Measurements from ENCODE around the gene IFFO2. TPM values are rescaled to one million over a fixed set of nuclear protein-coding genes. Genes with fewer than 3 reads are reported as not detected.
A peak's percentile ranks its signal among the peaks of the same experiment; 100 is the strongest.

The IFFO2 gene
- total and polyA plus RNA-seq, 2 experiments from 2014 or later: 0.71 to 7.5 TPM

DNA sequence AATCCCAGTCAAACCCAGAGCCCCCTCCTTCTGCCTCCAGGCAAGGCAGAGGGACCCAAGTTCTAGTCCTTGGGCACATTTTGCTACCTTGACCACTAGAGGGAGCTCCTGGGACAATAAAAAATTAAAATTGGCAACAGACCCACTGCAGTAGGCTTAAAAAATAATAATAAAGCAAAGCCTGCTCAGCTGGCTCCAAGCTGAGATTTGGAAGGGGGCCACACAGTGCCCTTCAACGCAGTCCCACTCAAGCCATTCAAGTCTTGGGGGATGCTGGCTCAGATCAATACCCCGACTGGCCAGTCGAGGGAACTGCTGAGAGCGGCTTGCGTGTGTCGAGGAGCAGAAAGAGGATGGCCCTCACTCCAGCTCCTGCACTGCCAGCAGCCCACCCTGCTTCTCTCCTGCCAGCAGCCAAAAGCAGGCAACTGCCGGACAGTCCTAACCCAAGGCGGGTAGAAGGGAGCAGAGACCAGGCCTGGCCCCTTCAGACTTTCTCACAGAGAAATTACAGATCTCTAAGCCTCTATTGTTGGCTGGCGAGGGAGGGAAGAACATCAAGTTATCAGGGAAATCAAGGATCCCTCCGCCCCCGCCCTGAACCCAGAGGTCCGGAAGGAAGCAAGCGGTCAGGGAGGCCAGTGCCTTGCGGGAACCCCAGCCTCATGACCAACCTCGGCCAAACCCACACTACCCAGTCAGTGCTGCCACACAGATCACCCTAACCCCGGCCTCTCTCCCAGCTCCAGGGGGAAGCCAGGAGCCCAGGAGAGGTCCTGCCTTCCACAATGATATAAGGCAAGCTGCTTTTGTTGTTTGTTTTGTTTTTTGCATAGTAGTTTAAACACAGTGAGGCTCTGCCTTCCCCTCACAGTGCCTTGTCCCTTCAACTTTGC, 49.2 kb downstream of the IFFO2 start:
- H3K27me3 Mint-ChIP-seq (ENCODE audit: insufficient read depth, low read depth, poor library complexity): peaks cover 10% of the 10 kb centered on the region
- no peaks in the 10 kb centered on the region for H3K27me3 ChIP-seq (ENCODE audit: insufficient read depth)
- no peaks in the 10 kb centered on the region for H3K36me3 ChIP-seq (ENCODE audit: insufficient read depth)
- no peak overlapping the region; the same call in 1 of the 2 replicates for H3K27ac Mint-ChIP-seq
- H3K27ac ChIP-seq (ENCODE audit: low read depth): no peak overlapping the region
- TF ChIP-seq, protein P1, sequence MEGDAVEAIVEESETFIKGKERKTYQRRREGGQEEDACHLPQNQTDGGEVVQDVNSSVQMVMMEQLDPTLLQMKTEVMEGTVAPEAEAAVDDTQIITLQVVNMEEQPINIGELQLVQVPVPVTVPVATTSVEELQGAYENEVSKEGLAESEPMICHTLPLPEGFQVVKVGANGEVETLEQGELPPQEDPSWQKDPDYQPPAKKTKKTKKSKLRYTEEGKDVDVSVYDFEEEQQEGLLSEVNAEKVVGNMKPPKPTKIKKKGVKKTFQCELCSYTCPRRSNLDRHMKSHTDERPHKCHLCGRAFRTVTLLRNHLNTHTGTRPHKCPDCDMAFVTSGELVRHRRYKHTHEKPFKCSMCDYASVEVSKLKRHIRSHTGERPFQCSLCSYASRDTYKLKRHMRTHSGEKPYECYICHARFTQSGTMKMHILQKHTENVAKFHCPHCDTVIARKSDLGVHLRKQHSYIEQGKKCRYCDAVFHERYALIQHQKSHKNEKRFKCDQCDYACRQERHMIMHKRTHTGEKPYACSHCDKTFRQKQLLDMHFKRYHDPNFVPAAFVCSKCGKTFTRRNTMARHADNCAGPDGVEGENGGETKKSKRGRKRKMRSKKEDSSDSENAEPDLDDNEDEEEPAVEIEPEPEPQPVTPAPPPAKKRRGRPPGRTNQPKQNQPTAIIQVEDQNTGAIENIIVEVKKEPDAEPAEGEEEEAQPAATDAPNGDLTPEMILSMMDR (conservative IDR thresholded peaks at IDR 0.05; ENCODE audit: low read depth in 2 of 2): peak; percentile 65 to 100
- TF ChIP-seq STAT1 (IDR thresholded peaks at IDR 0.05; ENCODE audit: unreplicated experiment): no peak
- H3K9me3 Mint-ChIP-seq: no peaks in the 10 kb centered on the region
- no peak overlapping the region for H3K4me2 ChIP-seq
- no peak overlapping the region; the same call in 2 of the 3 replicates for H3K4me3 Mint-ChIP-seq
- no peak overlapping the region for H2AFZ ChIP-seq
- H3K4me1 Mint-ChIP-seq: peaks cover 20% of the 10 kb centered on the region
- H4K20me1 ChIP-seq (replicated peaks; ENCODE audit: insufficient read depth): no peaks in the 10 kb centered on the region
- H3K4me1 ChIP-seq (ENCODE audit: insufficient read depth): peaks cover 3% of the 10 kb centered on the region; the same call in 1 of the 2 replicates
- H3K79me2 ChIP-seq (replicated peaks; ENCODE audit: insufficient read depth): no peaks in the 10 kb centered on the region
- no peaks in the 10 kb centered on the region for H3K9me2 ChIP-seq (ENCODE audit: insufficient read depth)
- H3K4me3 ChIP-seq: no peak overlapping the region
- 0 out of 2 replicates have a peak, but pooled peaks cover 5% of the 10 kb centered on the region for H3F3A ChIP-seq (replicated peaks; ENCODE audit: low read depth)
- DNase-seq (ENCODE audit: low spot score): peak; percentile 77
- ATAC-seq: peak; percentile 54
- H3K36me3 Mint-ChIP-seq (ENCODE audit: low read depth): no peaks in the 10 kb centered on the region

GRCh38 chr1:18903291-18903756, 53.2 kb downstream of the IFFO2 start:
- DNase-seq (ENCODE audit: low spot score): no peak
- Histone ChIP-seq H3K4me2 (peak overlapping the region; percentile 79), H3K9me2 (ENCODE audit: insufficient read depth) (no peaks in the 10 kb centered on the region), H3F3A (replicated peaks; ENCODE audit: low read depth) (0 out of 2 replicates have a peak, but pooled peaks cover 5% of the 10 kb centered on the region), H3K4me1 (ENCODE audit: insufficient read depth) (peaks cover 15% of the 10 kb centered on the region), H3K4me3 (peak overlapping the region; percentile 98), H2AFZ (no peak overlapping the region), H3K79me2 (replicated peaks; ENCODE audit: insufficient read depth) (peaks cover 12% of the 10 kb centered on the region), H3K36me3 (ENCODE audit: insufficient read depth) (no peaks in the 10 kb centered on the region), H3K27me3 (ENCODE audit: insufficient read depth) (no peaks in the 10 kb centered on the region), H3K27ac (ENCODE audit: low read depth) (no peak overlapping the region), H4K20me1 (replicated peaks; ENCODE audit: insufficient read depth) (no peaks in the 10 kb centered on the region; the same call in 1 of the 2 replicates)
- H3K4me3 Mint-ChIP-seq: peak overlapping the region; percentile 91
- ATAC-seq: no peak
- no peaks in the 10 kb centered on the region for H3K36me3 Mint-ChIP-seq (ENCODE audit: low read depth)
- peaks cover 29% of the 10 kb centered on the region for H3K4me1 Mint-ChIP-seq
- no peak overlapping the region for H3K27ac Mint-ChIP-seq
- H3K9me3 Mint-ChIP-seq: no peaks in the 10 kb centered on the region; the same call in 2 of the 3 replicates
- peaks cover 10% of the 10 kb centered on the region for H3K27me3 Mint-ChIP-seq (ENCODE audit: insufficient read depth, low read depth, poor library complexity)
- no peak for TF ChIP-seq ZNF331 (CRISPR knock-in tag; IDR thresholded peaks at IDR 0.05; ENCODE audit: low read depth)
- no peak for TF ChIP-seq CREB1 (CRISPR knock-in tag; IDR thresholded peaks at IDR 0.05; ENCODE audit: low read depth)
- TF ChIP-seq JUNB (IDR thresholded peaks at IDR 0.05; ENCODE audit: unreplicated experiment): no peak
- TF ChIP-seq STAT1 (IDR thresholded peaks at IDR 0.05; ENCODE audit: unreplicated experiment): no peak
- TF ChIP-seq, protein P2, sequence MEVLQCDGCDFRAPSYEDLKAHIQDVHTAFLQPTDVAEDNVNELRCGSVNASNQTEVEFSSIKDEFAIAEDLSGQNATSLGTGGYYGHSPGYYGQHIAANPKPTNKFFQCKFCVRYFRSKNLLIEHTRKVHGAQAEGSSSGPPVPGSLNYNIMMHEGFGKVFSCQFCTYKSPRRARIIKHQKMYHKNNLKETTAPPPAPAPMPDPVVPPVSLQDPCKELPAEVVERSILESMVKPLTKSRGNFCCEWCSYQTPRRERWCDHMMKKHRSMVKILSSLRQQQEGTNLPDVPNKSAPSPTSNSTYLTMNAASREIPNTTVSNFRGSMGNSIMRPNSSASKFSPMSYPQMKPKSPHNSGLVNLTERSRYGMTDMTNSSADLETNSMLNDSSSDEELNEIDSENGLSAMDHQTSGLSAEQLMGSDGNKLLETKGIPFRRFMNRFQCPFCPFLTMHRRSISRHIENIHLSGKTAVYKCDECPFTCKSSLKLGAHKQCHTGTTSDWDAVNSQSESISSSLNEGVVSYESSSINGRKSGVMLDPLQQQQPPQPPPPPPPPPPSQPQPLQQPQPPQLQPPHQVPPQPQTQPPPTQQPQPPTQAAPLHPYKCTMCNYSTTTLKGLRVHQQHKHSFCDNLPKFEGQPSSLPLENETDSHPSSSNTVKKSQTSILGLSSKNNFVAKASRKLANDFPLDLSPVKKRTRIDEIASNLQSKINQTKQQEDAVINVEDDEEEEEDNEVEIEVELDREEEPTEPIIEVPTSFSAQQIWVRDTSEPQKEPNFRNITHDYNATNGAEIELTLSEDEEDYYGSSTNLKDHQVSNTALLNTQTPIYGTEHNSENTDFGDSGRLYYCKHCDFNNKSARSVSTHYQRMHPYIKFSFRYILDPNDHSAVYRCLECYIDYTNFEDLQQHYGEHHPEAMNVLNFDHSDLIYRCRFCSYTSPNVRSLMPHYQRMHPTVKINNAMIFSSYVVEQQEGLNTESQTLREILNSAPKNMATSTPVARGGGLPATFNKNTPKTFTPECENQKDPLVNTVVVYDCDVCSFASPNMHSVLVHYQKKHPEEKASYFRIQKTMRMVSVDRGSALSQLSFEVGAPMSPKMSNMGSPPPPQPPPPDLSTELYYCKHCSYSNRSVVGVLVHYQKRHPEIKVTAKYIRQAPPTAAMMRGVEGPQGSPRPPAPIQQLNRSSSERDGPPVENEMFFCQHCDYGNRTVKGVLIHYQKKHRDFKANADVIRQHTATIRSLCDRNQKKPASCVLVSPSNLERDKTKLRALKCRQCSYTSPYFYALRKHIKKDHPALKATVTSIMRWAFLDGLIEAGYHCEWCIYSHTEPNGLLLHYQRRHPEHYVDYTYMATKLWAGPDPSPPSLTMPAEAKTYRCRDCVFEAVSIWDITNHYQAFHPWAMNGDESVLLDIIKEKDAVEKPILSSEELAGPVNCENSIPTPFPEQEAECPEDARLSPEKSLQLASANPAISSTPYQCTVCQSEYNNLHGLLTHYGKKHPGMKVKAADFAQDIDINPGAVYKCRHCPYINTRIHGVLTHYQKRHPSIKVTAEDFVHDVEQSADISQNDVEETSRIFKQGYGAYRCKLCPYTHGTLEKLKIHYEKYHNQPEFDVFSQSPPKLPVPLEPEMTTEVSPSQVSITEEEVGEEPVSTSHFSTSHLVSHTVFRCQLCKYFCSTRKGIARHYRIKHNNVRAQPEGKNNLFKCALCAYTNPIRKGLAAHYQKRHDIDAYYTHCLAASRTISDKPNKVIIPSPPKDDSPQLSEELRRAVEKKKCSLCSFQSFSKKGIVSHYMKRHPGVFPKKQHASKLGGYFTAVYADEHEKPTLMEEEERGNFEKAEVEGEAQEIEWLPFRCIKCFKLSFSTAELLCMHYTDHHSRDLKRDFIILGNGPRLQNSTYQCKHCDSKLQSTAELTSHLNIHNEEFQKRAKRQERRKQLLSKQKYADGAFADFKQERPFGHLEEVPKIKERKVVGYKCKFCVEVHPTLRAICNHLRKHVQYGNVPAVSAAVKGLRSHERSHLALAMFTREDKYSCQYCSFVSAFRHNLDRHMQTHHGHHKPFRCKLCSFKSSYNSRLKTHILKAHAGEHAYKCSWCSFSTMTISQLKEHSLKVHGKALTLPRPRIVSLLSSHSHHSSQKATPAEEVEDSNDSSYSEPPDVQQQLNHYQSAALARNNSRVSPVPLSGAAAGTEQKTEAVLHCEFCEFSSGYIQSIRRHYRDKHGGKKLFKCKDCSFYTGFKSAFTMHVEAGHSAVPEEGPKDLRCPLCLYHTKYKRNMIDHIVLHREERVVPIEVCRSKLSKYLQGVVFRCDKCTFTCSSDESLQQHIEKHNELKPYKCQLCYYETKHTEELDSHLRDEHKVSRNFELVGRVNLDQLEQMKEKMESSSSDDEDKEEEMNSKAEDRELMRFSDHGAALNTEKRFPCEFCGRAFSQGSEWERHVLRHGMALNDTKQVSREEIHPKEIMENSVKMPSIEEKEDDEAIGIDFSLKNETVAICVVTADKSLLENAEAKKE (CRISPR knock-in tag; IDR thresholded peaks at IDR 0.05): no peak
- TF ChIP-seq, protein P3, sequence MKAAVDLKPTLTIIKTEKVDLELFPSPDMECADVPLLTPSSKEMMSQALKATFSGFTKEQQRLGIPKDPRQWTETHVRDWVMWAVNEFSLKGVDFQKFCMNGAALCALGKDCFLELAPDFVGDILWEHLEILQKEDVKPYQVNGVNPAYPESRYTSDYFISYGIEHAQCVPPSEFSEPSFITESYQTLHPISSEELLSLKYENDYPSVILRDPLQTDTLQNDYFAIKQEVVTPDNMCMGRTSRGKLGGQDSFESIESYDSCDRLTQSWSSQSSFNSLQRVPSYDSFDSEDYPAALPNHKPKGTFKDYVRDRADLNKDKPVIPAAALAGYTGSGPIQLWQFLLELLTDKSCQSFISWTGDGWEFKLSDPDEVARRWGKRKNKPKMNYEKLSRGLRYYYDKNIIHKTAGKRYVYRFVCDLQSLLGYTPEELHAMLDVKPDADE (IDR thresholded peaks at IDR 0.05): no peak
- TF ChIP-seq, protein P1 (conservative IDR thresholded peaks at IDR 0.05; ENCODE audit: low read depth in 2 of 2): no peak
